ENCODE data around the gene CLCF1. TPM values are rescaled to one million over a fixed set of nuclear protein-coding genes. Genes with fewer than 3 reads are reported as not detected.

CLCF1 gene
- total and polyA plus RNA-seq, 2 experiments from 2014 or later, result 0.16 to 2.4 TPM

DNA sequence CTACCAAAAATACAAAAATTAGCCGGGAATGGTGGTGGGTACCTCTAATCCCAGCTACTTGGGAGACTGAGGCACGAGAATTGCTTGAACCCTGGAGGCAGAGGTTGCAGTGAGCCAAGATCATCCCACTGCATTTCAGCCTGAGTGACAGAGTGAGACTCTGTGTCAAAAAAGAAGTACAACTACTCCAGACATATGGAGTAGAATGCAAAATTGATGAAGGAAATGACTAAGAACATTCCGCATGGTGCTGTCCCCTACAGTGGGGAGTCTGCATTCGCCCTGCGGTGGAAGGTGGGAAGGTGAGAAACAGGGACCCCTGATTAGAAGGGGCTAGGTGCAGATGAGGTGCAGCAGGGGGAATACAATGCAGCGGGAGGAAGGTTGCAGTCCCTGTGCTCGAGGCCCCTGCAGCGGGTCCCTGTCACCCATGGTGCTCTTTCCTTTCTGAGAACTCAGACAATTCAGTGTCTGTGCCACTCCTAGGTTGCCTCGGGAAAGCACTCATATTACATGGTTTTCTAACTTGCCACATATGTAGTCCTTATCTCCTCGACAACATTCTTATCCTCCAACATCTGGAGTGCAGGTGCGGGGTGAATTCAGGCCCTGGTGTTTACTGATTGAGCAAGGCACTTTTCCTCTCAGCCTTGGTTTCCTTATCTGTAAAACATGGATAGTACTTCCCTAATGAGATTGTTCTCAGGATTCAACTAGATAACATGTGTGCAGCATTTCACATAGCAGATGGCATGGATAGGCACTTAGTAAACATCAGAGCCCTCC is 25.2 kb downstream of the CLCF1 start:
- no peaks in the 10 kb centered on the region for H3K36me3 ChIP-seq
- H3K27ac ChIP-seq, result no peak overlapping the region
- H3K4me1 ChIP-seq (ENCODE audit: low read depth), result peaks cover 4% of the 10 kb centered on the region
- H3K9me3 ChIP-seq (ENCODE audit: low read depth), result no peaks in the 10 kb centered on the region
- TF ChIP-seq, protein P1, sequence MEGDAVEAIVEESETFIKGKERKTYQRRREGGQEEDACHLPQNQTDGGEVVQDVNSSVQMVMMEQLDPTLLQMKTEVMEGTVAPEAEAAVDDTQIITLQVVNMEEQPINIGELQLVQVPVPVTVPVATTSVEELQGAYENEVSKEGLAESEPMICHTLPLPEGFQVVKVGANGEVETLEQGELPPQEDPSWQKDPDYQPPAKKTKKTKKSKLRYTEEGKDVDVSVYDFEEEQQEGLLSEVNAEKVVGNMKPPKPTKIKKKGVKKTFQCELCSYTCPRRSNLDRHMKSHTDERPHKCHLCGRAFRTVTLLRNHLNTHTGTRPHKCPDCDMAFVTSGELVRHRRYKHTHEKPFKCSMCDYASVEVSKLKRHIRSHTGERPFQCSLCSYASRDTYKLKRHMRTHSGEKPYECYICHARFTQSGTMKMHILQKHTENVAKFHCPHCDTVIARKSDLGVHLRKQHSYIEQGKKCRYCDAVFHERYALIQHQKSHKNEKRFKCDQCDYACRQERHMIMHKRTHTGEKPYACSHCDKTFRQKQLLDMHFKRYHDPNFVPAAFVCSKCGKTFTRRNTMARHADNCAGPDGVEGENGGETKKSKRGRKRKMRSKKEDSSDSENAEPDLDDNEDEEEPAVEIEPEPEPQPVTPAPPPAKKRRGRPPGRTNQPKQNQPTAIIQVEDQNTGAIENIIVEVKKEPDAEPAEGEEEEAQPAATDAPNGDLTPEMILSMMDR (IDR thresholded peaks at IDR 0.05; ENCODE audit: low read depth, low read length), result no peak
- H3K4me3 ChIP-seq, result no peak overlapping the region
- peak in 1 of 2 donors; percentile 43 for DNase-seq (ENCODE audit: low read depth in 1 of 2, low spot score in 1 of 2)
- no peaks in the 10 kb centered on the region for H3K27me3 ChIP-seq

- TF ChIP-seq, protein P1 (IDR thresholded peaks at IDR 0.05; ENCODE audit: low read depth, low read length), result peak; percentile 88
- H3K36me3 ChIP-seq, result no peaks in the 10 kb centered on the region
- H3K27ac ChIP-seq, result no peak overlapping the region
- no peaks in the 10 kb centered on the region for H3K4me1 ChIP-seq (ENCODE audit: low read depth)
- H3K4me3 ChIP-seq, result no peak overlapping the region
- H3K9me3 ChIP-seq (ENCODE audit: low read depth), result no peaks in the 10 kb centered on the region
- peak; percentile 29 to 71 for DNase-seq (ENCODE audit: low read depth in 1 of 2, low spot score in 1 of 2)
- no peaks in the 10 kb centered on the region for H3K27me3 ChIP-seq
Measured at GRCh38 chr11:67345920-67346819, 27.2 kb downstream of the CLCF1 start.

GRCh38 chr11:67345247-67345919 is 28.0 kb downstream of the CLCF1 start:
- H3K4me3 ChIP-seq, result no peak overlapping the region

DNA sequence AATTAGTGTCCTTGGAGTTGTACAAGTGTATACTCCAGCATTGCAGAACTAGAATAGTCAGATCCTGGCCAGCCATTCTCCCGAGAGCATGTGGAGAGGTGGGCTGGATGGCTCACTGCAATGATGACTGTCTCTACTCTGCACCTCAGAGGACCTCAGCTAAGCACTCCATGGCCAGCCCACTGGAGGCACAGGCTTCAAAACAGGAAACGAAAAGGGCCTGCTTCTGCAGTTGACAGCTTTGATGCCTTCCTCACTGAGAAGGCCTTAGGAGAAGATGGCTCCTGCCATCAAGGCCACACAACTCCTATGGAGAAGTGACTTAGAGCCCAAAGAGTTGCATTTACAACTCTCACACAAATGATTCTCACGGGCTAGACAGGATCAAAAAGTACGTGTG is 29.1 kb downstream of the CLCF1 start:
- no peaks in the 10 kb centered on the region for H3K4me1 ChIP-seq (ENCODE audit: low read depth)
- no peak overlapping the region for H3K27ac ChIP-seq
- DNase-seq (ENCODE audit: low read depth in 1 of 2, low spot score in 1 of 2), result no peak
- H3K27me3 ChIP-seq, result no peaks in the 10 kb centered on the region
- no peaks in the 10 kb centered on the region for H3K36me3 ChIP-seq
- no peaks in the 10 kb centered on the region for H3K9me3 ChIP-seq (ENCODE audit: low read depth)
- TF ChIP-seq, protein P1 (IDR thresholded peaks at IDR 0.05; ENCODE audit: low read depth, low read length), result no peak
- H3K4me3 ChIP-seq, result no peak overlapping the region

More at GRCh38 chr11:67345247-67345919, 28.0 kb downstream of the CLCF1 start:
- Histone ChIP-seq H3K27ac (no peak overlapping the region), H3K4me1 (ENCODE audit: low read depth) (no peaks in the 10 kb centered on the region), H3K9me3 (ENCODE audit: low read depth) (no peaks in the 10 kb centered on the region), H3K27me3 (no peaks in the 10 kb centered on the region), H3K36me3 (no peaks in the 10 kb centered on the region)
- TF ChIP-seq, protein P1 (IDR thresholded peaks at IDR 0.05; ENCODE audit: low read depth, low read length), result no peak
- no peak for DNase-seq (ENCODE audit: low read depth in 1 of 2, low spot score in 1 of 2)

DNA sequence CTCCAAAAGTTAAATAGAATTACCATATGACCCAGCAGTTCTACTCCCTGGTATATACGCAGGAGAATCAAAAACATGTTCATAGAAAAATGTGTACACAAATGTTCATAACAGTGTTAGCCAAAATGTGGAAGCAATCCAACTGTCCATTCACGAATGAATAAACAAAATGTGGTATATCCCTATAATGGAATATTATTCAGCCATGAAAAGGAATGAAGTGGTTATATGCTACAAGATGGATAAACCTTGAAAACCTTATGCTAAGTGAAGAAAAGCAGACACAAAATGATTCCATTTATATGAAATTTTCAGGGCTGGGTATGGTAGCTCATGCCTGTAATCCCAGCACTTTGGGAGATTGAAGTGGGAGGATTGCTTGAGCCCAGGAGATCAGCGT is 36.1 kb downstream of the CLCF1 start:
- no peak overlapping the region for H3K4me3 ChIP-seq
- no peaks in the 10 kb centered on the region for H3K36me3 ChIP-seq
- H3K27me3 ChIP-seq, result no peaks in the 10 kb centered on the region
- no peaks in the 10 kb centered on the region for H3K4me1 ChIP-seq (ENCODE audit: low read depth)
- TF ChIP-seq, protein P1 (IDR thresholded peaks at IDR 0.05; ENCODE audit: low read depth, low read length), result no peak
- H3K27ac ChIP-seq, result no peak overlapping the region
- no peaks in the 10 kb centered on the region for H3K9me3 ChIP-seq (ENCODE audit: low read depth)
- no peak for DNase-seq (ENCODE audit: low read depth in 1 of 2, low spot score in 1 of 2)

All from cardiac muscle cell (in vitro differentiated cells and primary cell).